Stimulated activated CD4-positive, alpha-beta T cell treated with anti-CD3 and anti-CD28 coated beads, Interleukin-2, amount 100 ng/mL, for 48 hours (primary cell): ENCODE data around the gene TMOD2.

ENCODE experiments used
- DNase-seq, 2 donors: peaks; one replicate each; pipeline ENCODE4 v3.0.0-alpha.2; 2020

The TMOD2 gene

DNA sequence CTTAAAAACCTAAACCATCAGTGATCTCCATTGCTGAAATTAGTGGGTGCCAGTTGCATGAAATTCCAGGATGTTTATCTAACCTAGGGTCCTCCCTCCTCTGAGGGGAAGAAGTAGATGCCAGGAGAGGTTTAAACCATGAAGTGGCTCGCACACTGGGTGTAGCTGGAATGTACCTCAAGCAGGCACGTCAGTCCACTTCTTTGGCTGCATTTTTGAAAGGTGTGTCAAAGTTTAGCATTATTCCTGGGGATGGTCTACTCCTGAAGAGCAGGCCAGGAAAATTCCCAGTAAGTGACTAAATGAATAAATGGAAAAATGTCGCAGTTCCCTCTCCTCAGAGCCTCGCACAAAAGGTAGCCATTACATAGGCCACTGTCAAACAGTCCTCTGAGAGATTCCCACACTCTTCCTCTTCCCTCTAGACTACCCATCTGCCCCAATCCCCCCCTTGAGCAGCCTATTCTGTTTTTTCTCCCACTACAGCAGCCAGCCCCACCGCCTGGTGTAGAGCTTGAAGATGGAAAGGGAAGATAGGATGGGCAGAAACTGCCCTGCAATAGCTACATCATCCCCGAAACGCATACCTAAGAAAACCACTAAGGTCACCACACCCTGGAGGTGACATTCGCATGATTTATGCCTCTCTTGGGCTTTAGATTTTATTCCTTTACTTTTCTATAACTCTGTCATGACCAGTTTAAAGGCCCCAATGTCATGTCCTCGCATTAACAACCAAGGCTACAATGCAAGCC is 77.4 kb downstream of the TMOD2 start:
- DNase-seq, result no peak

DNA sequence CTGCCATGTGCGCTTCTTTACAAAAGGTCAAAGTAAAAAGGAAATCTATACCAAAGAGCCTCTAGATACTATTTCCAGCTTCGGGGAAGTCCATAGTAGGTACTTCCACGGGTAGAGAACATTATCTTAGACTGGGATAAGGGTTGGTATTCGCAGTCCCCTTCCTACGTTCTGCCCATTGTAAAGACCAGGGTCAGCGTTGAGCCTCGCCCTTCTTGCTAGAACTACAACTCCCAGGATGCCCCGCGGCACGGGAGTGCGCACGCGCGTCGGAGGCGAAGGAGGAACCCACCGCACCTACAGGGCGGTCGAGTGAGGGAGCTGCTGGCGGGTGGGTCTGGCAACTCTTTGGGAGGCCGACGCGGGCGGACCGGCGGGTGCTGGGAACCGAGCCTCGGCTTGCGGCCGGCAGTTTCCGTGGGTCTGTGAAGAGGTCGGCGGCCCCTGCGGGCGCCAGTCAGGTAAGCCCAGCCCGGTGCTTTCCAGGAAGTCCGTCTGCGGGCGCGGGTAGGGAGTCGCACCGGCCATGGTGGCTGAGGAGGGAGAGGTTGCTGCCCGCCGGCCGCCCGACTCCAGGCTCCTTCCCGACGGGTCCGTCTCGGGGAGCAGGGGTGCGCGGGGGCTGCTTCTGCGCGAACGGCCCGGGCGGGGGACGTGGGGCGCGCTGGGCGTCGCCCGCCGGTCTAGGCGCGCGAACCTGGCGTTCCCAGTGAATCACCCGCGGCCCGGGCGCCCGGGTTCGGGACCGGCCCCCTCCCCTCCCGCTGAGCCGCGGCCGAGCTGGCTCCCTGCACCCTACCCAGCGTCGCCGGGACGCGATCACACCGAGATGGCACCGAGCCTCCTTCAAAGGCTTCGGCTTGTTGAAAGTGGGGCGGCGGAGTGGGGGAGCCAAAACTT is 78.2 kb downstream of the TMOD2 start, which contains the start of gene TMOD3:
TSS of gene TMOD3 (plus strand) at position 278 of the 900 bp plus-strand sequence. CDS start 33,232 bp downstream, outside the sequence.
- DNase-seq, result peak; percentile 90 to 93

DNA sequence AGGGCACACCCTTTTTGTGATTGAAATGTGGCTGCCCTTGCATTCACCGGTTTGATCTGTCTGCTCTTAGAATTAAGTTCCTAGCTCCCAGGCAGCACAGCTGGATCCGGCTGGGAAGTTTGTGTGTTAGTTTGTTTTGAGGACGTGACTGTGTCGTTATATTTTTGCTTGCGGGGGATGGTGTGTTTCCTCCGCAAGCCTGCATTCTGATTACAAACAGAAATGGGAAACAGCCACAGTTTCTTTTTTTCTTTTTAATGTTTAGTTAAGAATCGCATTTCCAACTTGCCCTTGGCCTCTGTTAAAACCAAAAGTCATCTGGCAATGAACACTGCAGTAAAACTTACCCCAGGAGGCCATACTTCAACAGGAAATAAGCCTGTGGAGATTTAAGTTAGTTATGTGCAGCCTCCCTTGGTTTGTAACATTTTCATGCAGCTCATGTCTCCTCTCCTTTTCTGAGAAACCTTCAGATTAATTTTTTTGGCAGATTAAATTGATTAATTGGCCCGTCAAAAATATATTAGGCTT is 78.9 kb downstream of the TMOD2 start:
- no peak for DNase-seq

DNA sequence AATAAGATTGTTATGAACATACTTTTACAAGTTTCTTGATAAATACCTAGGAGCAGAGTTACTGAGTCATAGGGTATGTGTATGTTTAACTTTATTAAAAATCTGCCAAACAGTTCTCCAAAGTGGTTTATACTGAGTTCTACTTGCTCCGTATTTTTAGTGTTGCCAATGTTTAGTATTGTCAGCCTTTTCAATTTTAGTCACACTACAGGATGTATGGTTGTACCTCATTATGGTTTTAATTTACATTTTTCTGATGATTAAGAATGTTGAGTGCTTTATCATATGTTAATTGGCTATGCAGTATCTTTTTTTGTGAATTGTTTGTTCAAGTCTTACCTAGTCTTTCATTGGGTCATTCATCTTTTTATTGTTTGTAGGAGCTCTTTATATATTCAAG is 82.4 kb downstream of the TMOD2 start:
- no peak for DNase-seq

DNA sequence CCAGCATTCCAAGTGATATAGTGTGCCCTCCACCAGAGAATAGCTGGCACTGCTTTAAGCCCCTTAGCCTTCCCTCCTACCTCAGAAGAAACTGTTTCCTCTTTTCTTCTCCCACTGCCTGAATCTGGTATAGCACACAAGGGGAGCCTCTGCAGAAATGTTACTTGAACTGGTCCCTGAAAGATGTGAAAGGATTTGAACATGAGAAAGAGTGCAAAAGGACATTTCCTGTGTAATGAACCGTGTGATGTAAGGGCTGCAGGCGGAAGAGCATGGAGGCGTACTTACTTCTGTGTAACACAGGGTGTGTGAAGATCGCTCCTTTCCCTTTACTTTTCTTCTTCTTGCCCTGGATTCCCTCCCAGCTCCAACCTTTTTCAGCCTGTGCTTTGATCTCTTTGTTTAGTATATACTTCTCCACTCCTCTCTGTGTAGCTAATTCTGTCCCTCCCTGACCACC is 86.4 kb downstream of the TMOD2 start:
- no peak for DNase-seq

DNA sequence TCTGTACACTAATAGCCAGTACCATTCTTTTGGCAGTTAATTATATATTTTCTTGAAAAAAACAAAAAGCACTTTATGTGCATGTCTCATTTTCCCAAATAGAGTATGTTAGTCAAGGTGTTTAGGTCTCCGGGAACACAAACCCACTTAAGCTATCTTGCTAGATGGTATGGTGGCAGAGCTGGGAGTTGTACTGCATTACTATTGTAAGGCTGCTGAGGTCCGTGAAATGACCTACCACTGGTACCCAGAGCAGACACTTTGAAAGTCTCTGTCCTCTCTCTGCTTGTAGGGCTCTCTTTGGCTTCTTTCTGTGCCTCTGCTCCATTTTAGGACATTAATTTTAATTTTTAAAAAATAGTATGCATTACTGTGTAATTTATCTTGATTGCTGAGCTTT is 86.9 kb downstream of the TMOD2 start:
- no peak for DNase-seq

DNA sequence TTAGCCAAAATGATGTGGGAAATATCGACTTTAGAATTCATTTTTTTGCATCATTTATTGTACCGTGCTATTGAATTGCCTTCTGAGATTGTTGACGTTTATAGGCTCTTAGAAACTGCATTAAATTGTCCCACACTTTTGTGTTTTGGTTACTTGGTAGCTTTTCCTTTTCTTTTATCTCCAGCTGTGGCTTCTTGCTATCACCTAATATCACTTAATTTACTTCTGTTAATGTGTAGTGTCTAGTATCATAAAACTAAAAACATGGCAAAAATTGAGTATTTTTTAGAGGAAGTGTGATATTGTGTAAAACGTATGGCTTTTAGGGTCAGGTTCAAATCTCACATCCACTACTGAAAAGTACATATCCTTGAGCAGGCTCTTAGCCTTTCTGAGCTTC is 89.3 kb downstream of the TMOD2 start:
- no peak for DNase-seq

DNA sequence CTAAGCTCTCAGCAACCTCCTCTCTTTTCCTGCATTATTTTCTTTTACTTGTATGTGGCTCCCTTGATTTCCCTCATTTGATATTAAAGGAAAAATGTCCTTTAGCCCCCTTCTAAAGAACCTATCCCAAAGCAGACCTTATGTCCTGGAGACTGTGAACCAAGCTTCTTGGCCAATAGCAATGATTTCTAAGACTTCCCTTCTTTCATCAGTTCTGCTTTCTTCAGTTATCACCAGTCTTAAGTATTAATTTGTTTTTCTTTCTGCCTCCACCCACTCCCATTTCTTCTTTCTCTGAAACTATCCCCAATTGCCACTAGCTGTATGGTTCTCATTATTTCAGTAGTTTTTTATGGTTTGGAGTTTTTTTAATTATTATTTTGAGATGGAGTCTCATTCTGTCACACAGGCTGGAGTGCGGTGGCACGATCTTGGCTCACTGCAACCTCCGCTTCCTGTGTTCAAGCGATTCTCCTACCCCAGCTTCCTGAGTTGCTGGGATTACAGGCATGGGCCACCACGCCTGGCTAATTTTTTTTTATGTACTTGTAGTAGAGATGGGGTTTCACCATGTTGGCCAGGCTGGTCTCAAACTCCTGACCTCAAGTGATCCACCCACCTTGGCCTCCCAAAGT is 90.1 kb downstream of the TMOD2 start:
- DNase-seq, result no peak

DNA sequence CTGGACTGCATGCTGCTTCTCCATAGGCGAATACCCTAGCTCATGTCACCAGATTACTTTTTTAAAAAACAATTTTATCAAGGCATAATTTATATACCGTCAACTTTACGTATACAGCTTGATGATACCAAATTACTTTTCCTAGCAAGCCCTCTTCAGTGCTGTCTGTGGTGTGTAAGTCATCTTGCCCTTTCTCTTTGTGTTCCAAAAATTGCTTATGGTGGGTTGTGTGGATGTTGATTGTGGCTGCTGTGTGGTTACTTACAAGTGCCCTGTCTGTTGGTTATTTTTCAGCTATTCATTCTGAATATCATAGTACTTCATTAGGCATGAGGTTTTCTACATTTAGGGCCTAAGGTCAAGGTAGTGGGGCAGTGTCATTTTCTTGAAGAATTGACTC is 90.9 kb downstream of the TMOD2 start:
- DNase-seq, result no peak

DNA sequence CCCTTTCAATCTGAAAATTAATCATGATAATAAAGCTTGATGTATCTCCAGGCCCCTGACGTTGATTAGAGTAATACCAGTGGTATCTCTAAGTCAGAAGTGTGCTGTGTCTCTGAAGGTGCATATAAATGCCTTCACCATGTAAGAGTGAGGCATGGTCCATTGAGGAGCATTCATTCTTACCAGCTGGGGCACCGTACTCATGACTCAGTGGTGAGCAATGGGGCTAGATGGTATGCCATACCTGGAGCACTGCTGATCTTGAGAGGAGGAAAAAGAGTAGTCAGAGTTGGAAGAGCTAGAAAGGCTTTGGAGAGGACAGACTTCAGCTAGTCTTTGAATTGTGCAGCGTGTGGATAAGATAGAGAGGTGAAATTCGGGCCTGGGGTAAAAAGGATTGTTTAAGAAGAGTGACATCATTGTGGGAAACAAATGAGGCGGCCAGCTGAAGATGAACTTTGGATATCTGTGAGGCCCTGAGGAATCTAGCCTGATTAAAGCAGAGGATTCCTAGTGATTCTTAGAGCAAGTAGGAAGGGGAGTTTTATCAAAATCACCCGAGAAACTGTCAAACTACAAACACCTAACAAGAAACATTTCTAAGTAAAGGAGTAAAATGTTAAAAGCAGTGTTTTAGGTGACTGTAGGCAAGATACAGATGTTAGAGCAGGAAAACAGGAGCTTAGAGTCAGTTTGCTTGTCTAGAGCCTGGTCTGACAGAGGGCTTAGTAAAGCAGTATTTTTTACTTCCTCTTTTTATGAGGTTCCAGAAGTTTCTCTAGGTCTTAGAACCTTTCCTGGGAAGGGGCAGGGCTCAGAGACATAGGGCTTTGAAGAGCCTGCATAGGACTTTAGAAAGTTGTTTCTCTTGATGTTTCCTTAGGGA is 91.7 kb downstream of the TMOD2 start:
- no peak for DNase-seq

DNA sequence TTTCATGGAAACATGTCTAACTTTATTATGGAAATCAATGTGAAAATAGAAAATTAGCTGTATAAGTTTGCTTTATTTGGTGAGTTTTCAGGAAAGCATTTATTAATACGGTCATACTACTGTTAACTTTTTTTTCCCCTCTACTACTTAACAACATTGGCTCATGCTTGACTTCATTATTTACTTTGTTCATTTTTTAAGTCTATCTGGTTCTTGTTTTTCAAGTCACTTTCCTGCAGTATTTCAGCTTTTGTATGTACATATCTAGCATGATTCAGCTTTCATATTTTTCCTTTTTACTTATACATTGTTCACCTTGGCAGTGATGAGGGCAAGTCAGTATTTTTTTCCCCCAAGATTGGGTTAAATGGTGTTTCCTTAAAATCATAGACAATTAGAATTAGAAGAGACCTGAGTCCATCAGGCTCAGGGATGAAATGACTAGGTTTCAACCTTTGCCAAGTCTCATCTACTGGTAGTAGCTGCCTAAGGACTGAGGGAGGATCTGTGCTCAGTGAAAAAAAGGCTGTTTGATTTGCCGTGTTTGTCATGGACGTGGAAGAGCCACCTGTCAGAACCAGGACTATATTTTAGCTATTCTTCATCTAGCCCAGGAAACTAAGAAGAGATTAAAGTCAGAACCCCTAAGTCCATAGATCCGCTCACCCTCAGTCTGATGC is 93.5 kb downstream of the TMOD2 start:
- DNase-seq, result no peak

DNA sequence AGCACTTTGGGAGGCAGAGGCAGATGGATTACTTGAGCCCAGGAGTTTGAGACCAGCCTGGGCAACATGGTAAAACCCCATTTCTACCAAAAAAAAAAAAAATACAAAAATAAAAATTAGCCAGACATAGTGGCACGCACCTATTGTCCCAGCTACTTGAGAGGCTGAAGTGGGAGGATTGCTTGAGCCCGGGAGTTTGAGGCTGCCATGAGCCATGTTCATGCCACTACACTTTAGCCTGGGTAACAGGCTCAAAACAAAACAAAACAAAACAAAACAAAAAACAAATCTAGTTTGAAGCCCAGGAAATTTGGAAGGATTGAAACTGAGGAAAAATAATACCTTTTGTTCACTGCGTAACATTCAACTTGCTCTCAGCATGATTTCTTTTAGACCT is 94.7 kb downstream of the TMOD2 start:
- DNase-seq, result no peak

DNA sequence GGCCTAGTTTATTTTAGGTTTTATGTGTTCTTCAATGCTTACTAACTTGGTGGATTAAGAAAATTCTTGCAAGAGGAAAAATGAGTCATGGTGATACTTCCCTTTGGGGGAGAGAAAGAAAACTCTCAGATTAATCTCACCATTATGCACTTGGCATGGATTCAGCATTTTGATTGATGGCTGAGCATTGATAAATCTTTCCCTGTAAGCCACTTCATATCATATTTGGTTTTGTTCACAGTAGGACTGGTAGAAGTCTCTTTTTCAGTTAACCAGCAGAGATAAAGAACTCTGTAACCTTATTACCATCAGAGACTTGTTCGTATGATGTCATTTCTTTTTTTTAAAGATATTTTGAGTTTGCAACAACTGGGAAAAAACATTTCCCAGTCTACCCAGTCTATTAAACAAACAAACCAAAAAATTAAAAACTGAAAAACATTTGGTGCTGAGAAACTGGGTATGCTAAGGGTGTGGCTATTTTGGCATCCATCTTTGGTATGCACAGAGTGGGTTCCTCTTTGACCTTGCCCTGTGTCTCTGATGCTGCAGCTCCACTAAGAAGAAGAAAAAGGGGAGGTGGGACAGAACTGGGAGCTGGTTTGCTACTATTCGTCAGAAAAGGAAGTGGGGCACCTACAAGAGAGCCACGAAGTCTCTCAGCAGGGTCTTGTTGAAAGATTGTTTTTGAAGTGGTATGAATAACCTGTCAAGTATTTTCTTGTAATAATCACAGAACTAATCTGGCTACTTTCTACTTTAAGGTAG is 95.2 kb downstream of the TMOD2 start:
- DNase-seq, result no peak

DNA sequence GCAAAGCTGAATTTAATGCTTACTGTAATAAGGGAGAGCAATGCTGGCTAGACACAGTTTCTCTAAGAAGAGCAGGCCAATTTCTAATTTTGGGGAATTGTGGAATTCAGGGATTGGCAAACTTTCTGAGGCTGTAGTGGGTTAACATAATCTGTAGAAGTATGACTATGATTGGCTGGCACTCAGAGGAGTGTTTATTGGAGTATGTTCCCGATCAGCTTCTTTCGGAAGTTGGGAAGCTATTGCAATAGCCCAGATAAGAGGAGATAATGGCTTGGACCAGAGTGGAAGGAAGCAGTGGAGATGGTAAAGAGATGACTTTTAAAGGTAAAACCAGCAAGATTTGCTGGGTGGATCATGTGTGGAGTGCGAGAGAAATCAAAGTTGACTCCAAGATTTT is 97.4 kb downstream of the TMOD2 start:
- DNase-seq, result no peak

DNA sequence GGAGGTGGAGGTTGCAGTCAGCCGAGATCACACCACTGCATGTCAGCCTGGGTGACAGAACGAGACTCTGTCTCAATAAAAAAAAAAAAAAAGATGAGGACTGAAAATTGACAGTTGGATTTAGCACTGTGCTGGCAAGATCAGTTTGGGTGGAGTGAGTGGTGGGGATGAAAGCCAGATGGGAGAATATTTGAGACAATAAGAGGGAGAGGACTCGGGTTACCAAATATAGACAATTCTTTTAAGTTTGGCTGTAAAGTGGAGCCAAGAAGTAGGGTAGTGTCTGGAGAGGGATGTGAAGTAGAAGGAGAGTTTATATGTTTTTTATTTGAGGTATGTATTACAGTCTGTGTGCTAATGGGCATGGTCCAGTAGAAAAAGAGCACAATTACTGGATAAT is 98.5 kb downstream of the TMOD2 start:
- DNase-seq, result no peak

DNA sequence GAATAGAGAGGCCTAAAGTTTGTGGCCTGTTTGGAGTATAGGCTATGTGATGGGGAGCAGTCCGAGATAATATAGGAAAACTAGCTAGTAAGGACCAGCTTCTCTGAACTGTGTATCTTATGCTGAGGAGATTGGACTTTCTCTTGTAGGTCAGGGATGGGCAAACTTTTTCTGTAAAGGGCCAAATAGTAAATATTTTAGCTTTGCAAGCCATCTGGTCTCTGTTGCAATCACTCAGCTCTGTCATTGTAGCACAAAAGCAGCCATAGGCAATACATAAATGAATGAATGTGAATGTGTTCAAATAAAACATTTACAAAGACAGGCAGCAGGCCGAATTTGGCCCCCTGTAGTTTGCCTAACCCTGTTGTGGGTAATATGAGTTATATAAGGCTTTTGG is 102.6 kb downstream of the TMOD2 start:
- no peak for DNase-seq

DNA sequence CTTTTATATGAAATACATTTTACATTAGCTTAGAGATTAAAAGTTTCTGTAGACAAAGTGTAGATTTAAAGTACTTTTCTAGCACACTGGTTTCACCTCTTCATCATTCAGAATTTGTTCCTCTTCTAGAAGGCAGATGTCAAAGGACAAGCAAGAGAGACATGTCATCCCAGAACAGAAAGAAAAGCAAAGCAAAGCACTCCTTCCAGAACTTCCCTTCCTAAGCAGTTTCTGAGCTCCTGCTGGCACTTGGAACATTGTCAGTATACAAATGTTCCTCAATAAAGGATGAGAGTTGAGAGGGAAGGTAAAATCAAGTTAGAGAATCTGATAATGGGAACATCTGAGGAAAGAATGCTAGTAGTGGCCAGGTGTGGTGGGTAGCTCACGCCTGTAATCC is 104.2 kb downstream of the TMOD2 start:
- no peak for DNase-seq

DNA sequence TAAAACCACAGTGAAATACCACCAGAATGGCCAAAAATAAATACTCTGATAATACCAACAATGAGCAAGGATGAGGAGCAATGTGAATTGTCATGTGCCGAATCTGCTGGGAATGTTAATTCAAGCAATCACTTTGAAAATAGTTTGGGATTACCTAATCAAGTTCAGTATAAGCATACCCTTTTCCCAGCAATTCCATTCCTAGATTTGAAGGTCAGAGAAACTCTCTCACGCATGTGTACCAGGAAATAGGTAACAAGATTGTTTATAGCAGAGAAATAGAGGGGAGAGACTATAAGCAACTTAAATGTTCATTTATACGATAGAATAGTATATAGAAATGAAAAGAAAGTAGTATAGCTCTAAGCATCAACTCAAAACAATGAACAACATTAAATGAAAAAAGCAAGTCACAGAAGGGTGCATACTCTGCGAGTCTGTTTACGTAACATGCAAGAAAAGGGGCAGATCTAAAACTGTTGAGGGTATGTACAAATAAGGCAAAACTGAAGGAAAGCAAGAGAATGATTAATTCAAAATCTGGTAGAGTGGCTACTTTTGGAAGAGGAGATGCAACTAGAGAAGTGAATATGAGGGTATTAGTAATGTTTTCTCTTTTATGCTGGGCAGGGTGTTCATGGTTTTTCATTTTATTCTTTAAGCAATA is 105.5 kb downstream of the TMOD2 start:
- DNase-seq, result no peak

DNA sequence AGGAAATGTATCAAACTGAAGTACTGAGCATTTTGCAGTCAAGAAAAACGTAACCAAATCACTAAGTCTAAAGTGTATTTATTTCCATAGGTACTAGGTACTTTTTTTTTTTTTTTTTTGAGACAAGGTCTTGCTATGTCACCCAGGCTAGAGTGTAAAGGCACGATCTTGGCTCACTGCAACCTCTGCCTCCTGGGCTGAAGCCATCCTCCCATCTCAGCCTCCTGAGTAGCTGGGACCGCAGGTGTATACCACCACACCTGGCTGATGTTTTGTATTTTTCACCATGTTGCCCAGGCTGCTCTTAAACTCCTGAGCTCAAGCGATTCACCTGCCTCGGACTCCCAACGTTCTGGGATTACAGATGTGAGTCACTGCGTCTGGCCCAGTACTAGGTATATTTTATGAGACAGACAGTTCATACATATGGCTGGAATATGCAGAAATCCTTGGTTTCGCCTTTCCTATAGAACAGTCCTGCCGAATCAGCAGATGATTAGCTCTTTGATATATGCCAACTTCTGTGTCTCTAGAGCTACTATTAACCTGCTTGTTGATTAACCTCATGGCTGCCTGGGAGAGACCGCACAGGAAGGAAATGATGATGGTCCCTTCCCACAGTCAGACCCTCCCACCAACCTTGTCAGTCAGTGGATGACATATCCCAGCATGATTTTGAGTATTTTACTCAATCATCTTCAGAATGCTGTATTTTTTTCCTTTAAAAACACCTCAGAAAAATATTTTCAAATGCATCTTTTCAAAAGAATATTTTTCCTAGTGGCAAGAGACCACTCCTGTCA is 110.4 kb downstream of the TMOD2 start:
- peak; percentile 13 to 24 for DNase-seq
